Lower leg skin (tissue), 3 donors: ENCODE measurements around the gene COX7A2.

Source experiments
- CTCF ChIP-seq, 3 donors: fragments of 450-650 bp; IDR thresholded peaks; one replicate each; pipeline ENCODE4 v1.5.1; 2016; ENCODE audit warnings: antibody characterized with exemption in 3 of 3, mild to moderate bottlenecking in 3 of 3, moderate library complexity in 2 of 3
- POLR2A ChIP-seq, 2 donors: fragments of 450-650 bp; IDR thresholded peaks; one replicate each; pipeline ENCODE4 v1.6.1; 2016 to 2017; ENCODE audit warnings: antibody characterized with exemption in 2 of 2, mild to moderate bottlenecking in 1 of 2, moderate library complexity in 1 of 2

DNA sequence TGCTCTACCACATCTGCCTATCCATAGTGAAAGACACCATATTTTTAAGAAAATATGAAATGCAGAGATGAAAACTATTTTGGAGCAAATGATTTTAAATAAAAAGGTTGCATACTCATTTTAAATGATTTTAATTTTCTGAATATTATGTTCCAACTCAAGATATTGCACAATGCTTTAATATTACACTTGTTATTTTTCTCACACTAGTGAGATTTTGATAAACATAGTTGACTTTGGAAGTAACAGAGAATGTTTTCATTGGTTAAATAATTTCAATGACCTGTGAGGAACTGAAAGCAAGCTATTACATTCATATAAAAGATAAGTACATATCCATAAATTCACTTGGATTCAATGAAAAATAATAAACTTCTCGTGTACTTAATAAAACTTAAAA, 48.1 kb upstream of the COX7A2 start:
- TF ChIP-seq CTCF (IDR thresholded peaks at IDR 0.05) = no peak
- TF ChIP-seq POLR2A (IDR thresholded peaks at IDR 0.05) = no peak
